Right lobe of liver (tissue), 4 donors: Measurements from ENCODE around the gene PRKCZ.

Experiments
- POLR2A ChIP-seq: fragments of 450-650 bp; IDR thresholded peaks from one replicate; pipeline ENCODE4 v1.6.1; 2017; ENCODE audit warnings: antibody characterized with exemption, mild to moderate bottlenecking
- TF ChIP-seq, protein P1 (sequence below), 4 donors: fragments of 200-600 bp in 3 of 4; fragments of 450-650 bp in 1 of 4; IDR thresholded peaks; one replicate each; pipeline versions ENCODE4 v1.5.1 to v1.8.0; 2016 to 2022; ENCODE audit warnings: antibody characterized with exemption in 4 of 4, mild to moderate bottlenecking in 2 of 4
- donor health status: DM: no; HTN: no; CAD: no.
- donor health status: DM: no; HTN: no; CAD: no.
- donor health status: DM: no; HTN: yes; CAD: no.

DNA sequence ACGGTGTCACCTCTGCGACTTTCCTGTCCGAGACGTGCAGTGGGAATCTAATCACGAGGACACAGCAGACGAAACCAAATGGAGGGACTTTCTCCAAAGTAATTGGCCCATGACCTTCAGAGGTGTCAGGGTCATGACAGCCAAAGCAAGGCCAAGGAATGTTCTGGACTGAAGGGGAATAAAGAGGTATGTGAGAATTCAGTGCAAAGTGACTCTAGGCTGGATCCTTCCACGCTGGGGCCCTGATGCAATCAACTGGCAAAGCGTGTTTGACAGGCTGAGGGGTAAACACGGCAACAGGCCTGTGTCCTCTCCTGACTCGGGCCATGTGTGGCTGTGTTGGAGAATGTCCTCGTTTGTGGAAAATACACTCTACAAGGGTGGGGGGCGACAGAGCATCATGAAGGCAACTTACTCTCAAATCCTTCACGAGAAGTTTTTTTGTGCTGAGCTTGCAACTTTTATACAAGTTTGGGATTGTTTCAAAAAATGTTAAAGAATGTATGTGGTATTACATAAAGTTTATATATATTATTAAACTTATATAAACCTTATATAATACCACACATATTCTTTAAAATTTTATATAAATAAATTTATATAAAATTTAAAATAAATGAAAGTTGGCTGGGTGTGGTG lies 48.3 kb upstream of the PRKCZ start:
- TF ChIP-seq, protein P1, sequence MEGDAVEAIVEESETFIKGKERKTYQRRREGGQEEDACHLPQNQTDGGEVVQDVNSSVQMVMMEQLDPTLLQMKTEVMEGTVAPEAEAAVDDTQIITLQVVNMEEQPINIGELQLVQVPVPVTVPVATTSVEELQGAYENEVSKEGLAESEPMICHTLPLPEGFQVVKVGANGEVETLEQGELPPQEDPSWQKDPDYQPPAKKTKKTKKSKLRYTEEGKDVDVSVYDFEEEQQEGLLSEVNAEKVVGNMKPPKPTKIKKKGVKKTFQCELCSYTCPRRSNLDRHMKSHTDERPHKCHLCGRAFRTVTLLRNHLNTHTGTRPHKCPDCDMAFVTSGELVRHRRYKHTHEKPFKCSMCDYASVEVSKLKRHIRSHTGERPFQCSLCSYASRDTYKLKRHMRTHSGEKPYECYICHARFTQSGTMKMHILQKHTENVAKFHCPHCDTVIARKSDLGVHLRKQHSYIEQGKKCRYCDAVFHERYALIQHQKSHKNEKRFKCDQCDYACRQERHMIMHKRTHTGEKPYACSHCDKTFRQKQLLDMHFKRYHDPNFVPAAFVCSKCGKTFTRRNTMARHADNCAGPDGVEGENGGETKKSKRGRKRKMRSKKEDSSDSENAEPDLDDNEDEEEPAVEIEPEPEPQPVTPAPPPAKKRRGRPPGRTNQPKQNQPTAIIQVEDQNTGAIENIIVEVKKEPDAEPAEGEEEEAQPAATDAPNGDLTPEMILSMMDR (IDR thresholded peaks at IDR 0.05) = no peak
- TF ChIP-seq POLR2A = no peak
